Stimulated activated CD4-positive, alpha-beta T cell treated with anti-CD3 and anti-CD28 coated beads, Interleukin-12 subunit alpha, Interleukin-12 subunit beta, amount 100 ng/mL, for 48 hours (primary cell): ENCODE results near the gene MAP3K13.
A peak's percentile ranks its signal among the peaks of the same experiment; 100 is the strongest.

Experiments
- DNase-seq, 3 donors: peaks; one replicate each; pipeline ENCODE4 v3.0.0-alpha.2; 2020; ENCODE audit warnings: low read depth in 2 of 3, low spot score in 1 of 3

Gene MAP3K13

DNA sequence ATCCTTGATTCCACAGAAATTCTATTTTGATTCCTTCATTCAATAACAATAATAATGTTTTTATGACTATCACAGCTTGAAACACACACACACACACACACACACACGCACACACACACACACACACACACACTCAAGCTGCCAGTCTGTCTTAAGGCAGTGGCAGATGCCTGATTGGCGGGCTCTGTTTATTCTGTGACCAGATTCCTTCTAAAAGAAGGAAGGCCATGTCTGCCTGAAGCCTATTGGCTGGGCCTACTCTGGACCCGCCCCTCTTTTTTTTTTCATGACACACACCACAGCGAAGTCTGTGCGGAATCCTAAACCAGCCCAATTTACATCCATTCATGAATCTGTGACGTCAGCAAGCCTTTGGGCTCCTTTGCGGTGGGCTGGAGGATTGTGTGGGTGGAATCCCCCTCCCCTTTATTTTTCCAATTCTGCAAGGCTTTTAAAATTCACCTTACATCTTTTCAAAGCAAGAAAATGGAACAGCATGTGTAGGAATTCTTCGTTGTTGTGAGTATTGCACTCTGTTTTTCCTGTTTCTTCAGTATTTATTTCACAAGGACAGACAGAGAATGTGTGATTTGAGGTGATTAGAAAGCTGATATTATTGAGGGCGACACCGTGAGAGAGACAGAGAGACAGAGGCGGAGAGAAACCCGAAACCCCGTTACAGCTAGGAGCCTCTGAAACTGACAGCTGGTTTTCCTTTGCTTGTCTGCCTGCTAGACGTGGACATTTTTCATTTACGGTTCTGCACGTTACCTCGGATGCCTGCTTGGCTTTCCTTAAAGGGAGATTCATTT is at the start of gene MAP3K13:
MAP3K13 (plus strand) TSS at position 287 of the 812 bp plus-strand sequence. CDS start 65,446 bp downstream, outside the sequence.
- peak; percentile 14 to 30 (median 17) for DNase-seq

- no peak for DNase-seq
Measured at GRCh38 chr3:185313693-185314246, 49.2 kb upstream of the MAP3K13 start.

- no peak for DNase-seq
Measured at GRCh38 chr3:185316740-185317412, 46.1 kb upstream of the MAP3K13 start.

DNA sequence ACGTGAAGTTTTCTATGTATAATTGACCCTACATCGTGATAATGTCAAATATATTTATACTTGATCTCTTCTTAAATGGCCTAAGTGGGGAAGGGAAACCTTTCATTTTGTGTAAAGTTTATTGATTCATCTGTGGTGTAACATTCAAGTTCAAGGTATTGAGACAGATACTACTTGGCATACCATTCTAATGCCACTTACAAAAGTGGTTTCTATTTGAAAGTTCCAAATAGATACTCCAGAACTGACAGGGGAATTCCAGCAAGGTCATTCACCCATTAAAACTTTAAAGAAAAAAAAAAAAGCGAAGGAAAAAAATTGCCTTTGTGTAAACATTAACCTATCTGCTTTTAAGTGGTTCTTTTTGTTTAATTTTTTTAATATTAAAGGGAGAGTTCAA is 45.3 kb upstream of the MAP3K13 start:
- DNase-seq = no peak

DNA sequence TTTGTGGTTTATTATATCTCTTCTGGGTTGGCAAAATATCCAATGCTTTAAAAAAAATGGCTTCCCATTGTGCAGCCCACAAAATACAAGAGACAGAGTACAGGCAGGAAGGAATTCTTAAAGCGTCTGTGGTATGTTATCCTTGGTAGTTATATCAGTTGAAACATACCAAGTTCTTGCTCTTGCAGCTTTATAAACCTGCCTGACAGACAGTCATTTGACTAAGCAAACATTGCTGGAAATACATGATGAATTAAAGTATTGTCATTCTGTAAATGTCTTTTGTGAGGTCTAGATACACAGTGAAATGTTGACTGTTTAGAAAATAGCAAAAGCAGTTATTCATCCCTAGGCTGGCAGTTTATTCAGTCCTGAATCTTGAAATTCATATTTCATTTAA is 44.8 kb upstream of the MAP3K13 start:
- DNase-seq = no peak

- DNase-seq = no peak
Measured at GRCh38 chr3:185319801-185320200, 43.1 kb upstream of the MAP3K13 start.

- no peak for DNase-seq
Measured at GRCh38 chr3:185320949-185321348, 42.0 kb upstream of the MAP3K13 start.

DNA sequence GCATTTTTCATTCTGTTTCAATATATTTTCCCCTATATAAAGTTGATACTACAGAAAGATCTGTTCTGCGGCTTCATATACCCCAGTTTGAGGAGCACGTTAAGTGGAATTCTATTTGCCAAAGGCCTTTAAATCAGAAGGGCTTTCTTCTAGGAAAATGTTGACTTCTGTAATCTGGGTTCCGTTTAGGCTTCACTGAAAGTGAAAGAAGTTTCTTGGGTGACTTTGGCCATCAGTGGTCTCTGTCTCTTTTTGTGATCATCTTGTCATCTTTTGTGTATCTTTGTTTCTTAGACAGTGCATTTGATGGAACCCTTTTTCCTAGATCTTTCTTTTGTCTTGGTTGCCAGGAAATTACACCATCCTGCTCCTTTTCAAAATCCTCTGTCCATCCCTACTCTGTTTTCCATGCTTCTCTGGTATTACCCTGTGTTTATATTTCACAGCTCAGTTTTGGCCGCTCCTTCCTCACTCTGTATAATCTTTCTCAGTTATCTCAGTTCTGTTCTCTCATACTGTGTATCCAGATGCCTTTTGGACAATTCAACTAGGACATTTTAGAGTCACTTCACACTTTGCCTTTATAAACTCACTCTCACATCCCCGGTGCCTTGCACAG is 40.7 kb upstream of the MAP3K13 start:
- no peak for DNase-seq

DNA sequence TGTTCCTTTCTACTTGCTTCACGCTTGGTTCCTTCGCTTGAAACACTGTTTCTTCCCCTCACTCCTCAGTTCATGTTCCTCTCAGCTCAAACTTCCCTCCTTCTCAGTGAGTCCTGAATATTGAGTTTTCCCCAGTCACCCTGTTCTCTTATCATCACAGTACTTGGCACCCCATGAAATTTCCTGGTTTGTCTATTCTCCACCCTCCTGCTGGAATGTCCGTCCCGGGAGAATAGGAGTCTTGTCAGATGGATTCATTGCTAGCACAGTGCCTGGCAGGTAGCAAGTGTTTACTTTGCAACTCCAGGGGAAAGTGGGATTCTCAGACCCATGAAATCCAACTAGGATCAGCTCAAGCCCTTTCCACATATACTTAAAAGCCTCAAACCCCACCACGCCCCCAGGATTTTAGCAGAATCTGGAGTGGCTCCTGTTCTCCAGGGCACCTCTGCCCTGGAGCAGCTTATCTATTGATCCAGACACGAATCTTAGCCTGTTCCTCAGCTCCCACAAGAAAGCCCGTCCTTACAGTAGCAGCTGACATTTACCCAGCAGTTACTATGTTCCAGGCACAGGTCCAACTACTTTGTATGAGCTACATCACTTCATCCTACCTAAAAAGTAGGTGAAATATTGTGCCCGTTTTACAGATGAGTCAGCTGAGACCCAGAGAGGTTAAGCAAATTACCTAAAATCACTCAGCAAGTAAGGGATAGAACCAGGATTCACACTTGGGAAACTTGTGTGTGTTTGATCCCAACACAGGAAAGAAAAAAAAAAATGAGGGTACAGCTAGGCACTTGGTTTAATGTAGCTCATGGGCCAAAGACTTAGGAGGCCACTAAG is 36.8 kb upstream of the MAP3K13 start:
- DNase-seq = no peak

GRCh38 chr3:185327062-185327461 is 35.9 kb upstream of the MAP3K13 start:
- no peak for DNase-seq

GRCh38 chr3:185328324-185329004 is 34.5 kb upstream of the MAP3K13 start:
- no peak for DNase-seq

DNA sequence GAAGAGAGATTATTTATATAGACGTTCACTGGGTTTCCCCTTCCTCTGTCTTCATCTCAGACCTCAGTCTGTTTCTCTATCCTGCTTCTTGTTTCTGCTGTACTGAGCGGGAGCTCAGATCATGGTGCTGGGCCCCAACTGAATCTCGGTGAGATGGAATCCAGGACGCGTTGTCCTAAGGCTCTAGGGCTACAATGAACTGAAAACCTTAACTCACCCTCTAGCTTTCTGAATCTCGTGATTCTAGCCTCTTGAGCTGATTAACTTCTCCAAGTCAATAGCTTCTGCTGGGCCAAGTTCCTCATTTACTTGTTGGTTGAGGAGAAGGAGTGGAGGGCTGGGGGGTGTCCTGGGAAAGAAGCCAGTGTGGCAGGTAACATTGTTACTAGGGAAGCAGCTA is 32.7 kb upstream of the MAP3K13 start:
- no peak for DNase-seq

GRCh38 chr3:185330644-185331043 is 32.3 kb upstream of the MAP3K13 start:
- DNase-seq = no peak

GRCh38 chr3:185332026-185332735 is 30.8 kb upstream of the MAP3K13 start:
- DNase-seq = no peak

DNA sequence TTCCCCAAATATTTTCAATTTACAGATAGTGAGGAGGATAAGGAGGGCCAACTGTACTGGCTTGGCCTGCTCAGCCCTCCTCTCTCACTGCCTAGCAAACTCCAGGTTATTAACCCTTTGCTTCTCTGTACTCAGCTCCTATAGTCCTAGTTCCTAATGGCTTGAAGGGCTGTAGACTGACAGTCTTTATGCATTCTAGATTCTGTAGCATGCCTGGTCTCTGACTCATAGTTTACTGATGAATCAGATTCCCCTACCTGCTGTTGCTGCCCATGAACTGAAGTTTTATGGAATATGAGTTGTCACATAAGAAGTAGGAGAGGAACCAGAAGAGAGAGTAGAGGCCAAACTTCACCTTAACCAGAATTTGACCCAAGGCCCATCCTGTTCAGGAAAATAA is 27.1 kb upstream of the MAP3K13 start:
- no peak for DNase-seq

DNA sequence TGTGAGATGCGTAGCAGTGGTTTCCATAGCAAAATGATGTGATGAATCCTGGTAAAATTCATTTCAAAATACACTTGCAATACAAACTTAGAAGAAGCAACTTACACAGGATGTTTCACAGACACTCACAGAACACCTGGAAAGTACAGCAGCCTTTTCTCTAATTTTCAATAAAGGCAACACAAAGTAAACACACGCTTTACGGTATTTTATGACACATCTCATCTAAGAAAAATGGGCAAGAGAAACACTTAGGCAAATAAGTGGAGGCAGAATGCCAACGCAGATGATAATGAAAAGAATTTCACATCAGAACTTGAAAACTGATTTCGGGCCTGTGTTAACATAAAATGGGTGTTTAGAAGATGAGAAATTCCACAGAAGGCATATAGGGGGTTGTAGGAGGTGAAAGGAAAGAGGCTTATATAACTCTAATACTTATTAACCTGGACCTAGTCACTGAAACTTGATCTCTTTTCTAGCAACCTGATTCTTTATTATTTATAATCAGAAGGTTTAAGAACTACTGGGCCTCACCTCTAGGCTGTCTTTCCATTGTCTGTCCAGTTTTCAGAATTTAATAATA is 25.6 kb upstream of the MAP3K13 start:
- no peak for DNase-seq

DNA sequence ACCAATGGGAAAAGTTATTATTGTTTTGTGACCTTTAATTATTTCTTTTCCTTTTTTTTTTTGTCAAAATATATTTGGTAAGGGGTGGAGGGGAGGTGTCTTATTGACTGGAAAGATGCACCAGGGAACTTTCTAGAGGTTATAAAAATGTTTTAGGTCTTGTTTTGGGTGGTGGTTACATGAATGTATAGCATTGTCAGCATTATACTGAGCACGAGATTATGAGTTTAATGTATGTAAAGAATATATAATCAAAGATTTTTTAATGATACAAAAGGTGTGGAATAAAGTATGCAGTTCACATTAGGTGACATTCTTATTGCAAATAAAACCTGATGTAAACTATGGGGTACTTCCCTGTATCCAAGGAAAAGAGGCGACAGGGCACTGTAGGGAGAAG is 23.0 kb upstream of the MAP3K13 start:
- DNase-seq = no peak

DNA sequence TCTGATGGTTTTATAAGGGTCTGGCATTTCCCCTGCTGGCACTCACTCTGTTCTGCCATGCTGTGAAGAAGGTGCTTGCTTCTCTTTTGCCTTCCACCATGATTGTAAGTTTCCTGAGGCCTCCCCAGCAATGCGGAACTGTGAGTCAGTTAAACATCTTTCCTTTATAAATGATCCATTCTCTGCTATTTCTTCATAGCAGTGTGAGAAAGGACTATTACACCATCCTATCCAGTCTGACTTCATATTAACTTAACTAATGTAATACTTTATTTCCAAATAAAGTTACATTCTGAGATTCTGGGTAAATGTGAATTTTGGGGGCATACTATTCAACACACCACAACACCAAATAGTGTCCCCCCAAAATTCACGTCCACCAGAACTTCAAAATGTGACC is 22.2 kb upstream of the MAP3K13 start:
- DNase-seq = no peak
